Stimulated activated naive CD8-positive, alpha-beta T cell treated with anti-CD3 and anti-CD28 coated beads, Interleukin-15, amount 100 ng/mL, for 72 hours (primary cell): ENCODE data around the gene PCSK6.
A peak's percentile ranks its signal among the peaks of the same experiment; 100 is the strongest.
"Not testable (repeated sequence)": the region's sequence is repeated elsewhere in the genome, so short reads cannot be mapped to it uniquely, and the experiment has no call there.

ENCODE experiments used
- ATAC-seq: fragments of 150-1000 bp; cut with Tn5 transposase; 2 replicates; pipeline ENCODE4 v1.10.0; 2021; ENCODE audit warnings: mild to moderate bottlenecking, moderate library complexity
- DNase-seq, 2 donors: peaks; one replicate each; pipeline ENCODE4 v3.0.0; 2021 to 2022
- H3K27ac Mint-ChIP-seq, 2 donors: one replicate each; pipeline ENCODE4 v1.8.0; 2022; ENCODE audit warnings: mild to moderate bottlenecking in 2 of 2, mixed read lengths in 2 of 2, moderate library complexity in 2 of 2
- H3K27me3 Mint-ChIP-seq: one replicate; pipeline ENCODE4 v1.8.0; 2022; ENCODE audit warnings: mixed read lengths
- H3K4me1 Mint-ChIP-seq: one replicate; pipeline ENCODE4 v1.8.0; 2022; ENCODE audit warnings: mild to moderate bottlenecking, mixed read lengths
- H3K4me3 Mint-ChIP-seq, 2 donors: one replicate each; pipeline ENCODE4 v1.8.0; 2022; ENCODE audit warnings: mild to moderate bottlenecking in 2 of 2, mixed read lengths in 2 of 2, moderate library complexity in 1 of 2
- H3K9me3 Mint-ChIP-seq, 2 donors: one replicate each; pipeline ENCODE4 v1.8.0; 2022; ENCODE audit warnings: mixed read lengths in 2 of 2

Gene PCSK6

GRCh38 chr15:101409621-101410020 is 79.9 kb downstream of the PCSK6 start:
- ATAC-seq = no peak
- no peak overlapping the region for H3K4me3 Mint-ChIP-seq
- no peak for DNase-seq
- no peak overlapping the region for H3K27ac Mint-ChIP-seq
- no peaks in the 10 kb centered on the region for H3K9me3 Mint-ChIP-seq
- H3K27me3 Mint-ChIP-seq = peaks cover 7% of the 10 kb centered on the region
- H3K4me1 Mint-ChIP-seq = peaks cover 20% of the 10 kb centered on the region

GRCh38 chr15:101407966-101408775 is 81.3 kb downstream of the PCSK6 start:
- ATAC-seq = no peak
- H3K4me1 Mint-ChIP-seq = peaks cover 20% of the 10 kb centered on the region
- peaks cover 7% of the 10 kb centered on the region for H3K27me3 Mint-ChIP-seq
- H3K9me3 Mint-ChIP-seq = no peaks in the 10 kb centered on the region
- peak overlapping the region in 1 of 2 donors; percentile 3 for H3K4me3 Mint-ChIP-seq
- no peak for DNase-seq
- no peak overlapping the region for H3K27ac Mint-ChIP-seq

GRCh38 chr15:101407439-101407838 is 82.1 kb downstream of the PCSK6 start:
- Mint-ChIP-seq H3K4me3 (peak overlapping the region in 1 of 2 donors; percentile 3), H3K4me1 (peaks cover 20% of the 10 kb centered on the region), H3K27me3 (peaks cover 7% of the 10 kb centered on the region), H3K27ac (no peak overlapping the region), H3K9me3 (no peaks in the 10 kb centered on the region)
- ATAC-seq (peak; percentile 90), DNase-seq (peak; percentile 17 to 24)

GRCh38 chr15:101406526-101407195 is 82.8 kb downstream of the PCSK6 start:
- ATAC-seq (no peak), DNase-seq (no peak)
- Mint-ChIP-seq H3K4me1 (peaks cover 20% of the 10 kb centered on the region), H3K27me3 (peaks cover 7% of the 10 kb centered on the region), H3K27ac (no peak overlapping the region), H3K9me3 (no peaks in the 10 kb centered on the region), H3K4me3 (no peak overlapping the region)

GRCh38 chr15:101406036-101406435 is 83.5 kb downstream of the PCSK6 start:
- peaks cover 20% of the 10 kb centered on the region for H3K4me1 Mint-ChIP-seq
- DNase-seq = no peak
- peaks cover 8% of the 10 kb centered on the region for H3K27me3 Mint-ChIP-seq
- H3K4me3 Mint-ChIP-seq = no peak overlapping the region
- no peak for ATAC-seq
- no peak overlapping the region for H3K27ac Mint-ChIP-seq
- H3K9me3 Mint-ChIP-seq = no peaks in the 10 kb centered on the region

GRCh38 chr15:101404245-101404644 is 85.3 kb downstream of the PCSK6 start:
- Mint-ChIP-seq H3K27ac (no peak overlapping the region), H3K9me3 (no peaks in the 10 kb centered on the region), H3K4me1 (peaks cover 20% of the 10 kb centered on the region), H3K4me3 (no peak overlapping the region), H3K27me3 (peaks cover 26% of the 10 kb centered on the region)
- ATAC-seq (no peak), DNase-seq (no peak)

GRCh38 chr15:101402883-101403282 is 86.6 kb downstream of the PCSK6 start:
- not testable (repeated sequence) for DNase-seq, H3K4me3 Mint-ChIP-seq, ATAC-seq, H3K27ac Mint-ChIP-seq, H3K9me3 Mint-ChIP-seq
- H3K4me1 Mint-ChIP-seq = peaks cover 19% of the 10 kb centered on the region
- peaks cover 35% of the 10 kb centered on the region for H3K27me3 Mint-ChIP-seq

- H3K4me1 Mint-ChIP-seq = peaks cover 19% of the 10 kb centered on the region
- H3K27ac Mint-ChIP-seq = no peak overlapping the region
- no peaks in the 10 kb centered on the region for H3K9me3 Mint-ChIP-seq
- H3K4me3 Mint-ChIP-seq = no peak overlapping the region
- peaks cover 50% of the 10 kb centered on the region for H3K27me3 Mint-ChIP-seq
- DNase-seq (no peak), ATAC-seq (no peak)
Observed at GRCh38 chr15:101401286-101401685, 88.2 kb downstream of the PCSK6 start.

GRCh38 chr15:101399431-101399830 is 90.1 kb downstream of the PCSK6 start:
- Mint-ChIP-seq H3K27ac (no peak overlapping the region), H3K9me3 (no peaks in the 10 kb centered on the region), H3K27me3 (peaks cover 53% of the 10 kb centered on the region), H3K4me3 (no peak overlapping the region), H3K4me1 (peaks cover 19% of the 10 kb centered on the region)
- DNase-seq (no peak), ATAC-seq (no peak)

- no peak for DNase-seq
- no peak for ATAC-seq
- H3K4me3 Mint-ChIP-seq = peak overlapping the region in 1 of 2 donors; percentile 73
- peaks cover 53% of the 10 kb centered on the region for H3K27me3 Mint-ChIP-seq
- no peaks in the 10 kb centered on the region for H3K9me3 Mint-ChIP-seq
- no peak overlapping the region for H3K27ac Mint-ChIP-seq
- H3K4me1 Mint-ChIP-seq = peaks cover 19% of the 10 kb centered on the region
Observed at GRCh38 chr15:101398247-101398646, 91.3 kb downstream of the PCSK6 start.

GRCh38 chr15:101397521-101398003 is 91.9 kb downstream of the PCSK6 start:
- H3K4me3 Mint-ChIP-seq = peak overlapping the region in 1 of 2 donors; percentile 73
- ATAC-seq = peak; percentile 60
- H3K9me3 Mint-ChIP-seq = no peaks in the 10 kb centered on the region
- H3K27ac Mint-ChIP-seq = peak overlapping the region; percentile 79 to 84
- peaks cover 53% of the 10 kb centered on the region for H3K27me3 Mint-ChIP-seq
- peaks cover 19% of the 10 kb centered on the region for H3K4me1 Mint-ChIP-seq
- no peak for DNase-seq

GRCh38 chr15:101396484-101397261 is 92.8 kb downstream of the PCSK6 start:
- ATAC-seq = no peak
- H3K27ac Mint-ChIP-seq = no peak overlapping the region
- H3K4me3 Mint-ChIP-seq = no peak overlapping the region
- no peaks in the 10 kb centered on the region for H3K9me3 Mint-ChIP-seq
- peaks cover 53% of the 10 kb centered on the region for H3K27me3 Mint-ChIP-seq
- peaks cover 19% of the 10 kb centered on the region for H3K4me1 Mint-ChIP-seq
- DNase-seq = no peak

- ATAC-seq (no peak), DNase-seq (no peak)
- Mint-ChIP-seq H3K4me1 (peaks cover 19% of the 10 kb centered on the region), H3K27me3 (peaks cover 39% of the 10 kb centered on the region), H3K4me3 (no peak overlapping the region), H3K27ac (peak overlapping the region in 1 of 2 donors; percentile 34), H3K9me3 (no peaks in the 10 kb centered on the region)
Observed at GRCh38 chr15:101394654-101395053, 94.9 kb downstream of the PCSK6 start.

- no peaks in the 10 kb centered on the region for H3K9me3 Mint-ChIP-seq
- DNase-seq (no peak), ATAC-seq (no peak)
- no peak overlapping the region for H3K4me3 Mint-ChIP-seq
- H3K27me3 Mint-ChIP-seq = peaks cover 34% of the 10 kb centered on the region
- H3K27ac Mint-ChIP-seq = no peak overlapping the region
- peaks cover 19% of the 10 kb centered on the region for H3K4me1 Mint-ChIP-seq
Observed at GRCh38 chr15:101394056-101394630, 95.4 kb downstream of the PCSK6 start.

GRCh38 chr15:101393172-101393571 is 96.3 kb downstream of the PCSK6 start:
- peaks cover 28% of the 10 kb centered on the region for H3K27me3 Mint-ChIP-seq
- ATAC-seq (no peak), DNase-seq (no peak)
- no peak overlapping the region for H3K27ac Mint-ChIP-seq
- no peak overlapping the region for H3K4me3 Mint-ChIP-seq
- no peaks in the 10 kb centered on the region for H3K9me3 Mint-ChIP-seq
- peaks cover 16% of the 10 kb centered on the region for H3K4me1 Mint-ChIP-seq
